Aorta (tissue), 5 donors: ENCODE data around the gene NOB1. TPM values are rescaled to one million over a fixed set of nuclear protein-coding genes. Genes with fewer than 3 reads are reported as not detected.
"Not testable (repeated sequence)": the region's sequence is repeated elsewhere in the genome, so short reads cannot be mapped to it uniquely, and the experiment has no call there.

ENCODE experiments used
- ATAC-seq: fragments of 200-7000 bp; cut with Tn5 transposase; one replicate; pipeline ENCODE4 v1.9.1; 2022; ENCODE audit warnings: moderate library complexity; ENCODE audit not compliant: low FRiP score
- DNase-seq, 2 donors: peaks; one replicate each; pipeline ENCODE4 v3.0.0-alpha.2; 2020
- H3K27ac ChIP-seq, 2 donors: one replicate each; pipeline ENCODE4 v1.5.1; 2013; ENCODE audit warnings: low read length in 2 of 2, mild to moderate bottlenecking in 2 of 2, moderate library complexity in 2 of 2, control low read depth in 1 of 2, inconsistent platforms in 1 of 2, low read depth in 1 of 2
- H3K27me3 ChIP-seq, 2 donors: one replicate each; pipeline ENCODE4 v1.6.1; 2013; ENCODE audit warnings: control low read depth in 1 of 2, low read length in 1 of 2, mild to moderate bottlenecking in 1 of 2, moderate library complexity in 1 of 2; ENCODE audit not compliant: insufficient read depth in 2 of 2, control insufficient read depth in 1 of 2
- H3K36me3 ChIP-seq, 2 donors: one replicate each; pipeline ENCODE4 v1.6.1; 2013; ENCODE audit warnings: control low read depth in 1 of 2, low read length in 1 of 2, mild to moderate bottlenecking in 1 of 2; ENCODE audit not compliant: insufficient read depth in 2 of 2, control insufficient read depth in 1 of 2
- H3K4me1 ChIP-seq, 2 donors: one replicate each; pipeline ENCODE4 v1.6.1; 2013; ENCODE audit warnings: low read length in 2 of 2, control low read depth in 1 of 2, mild to moderate bottlenecking in 1 of 2, moderate library complexity in 1 of 2; ENCODE audit not compliant: insufficient read depth in 2 of 2, control insufficient read depth in 1 of 2
- H3K4me3 ChIP-seq, 2 donors: one replicate each; pipeline ENCODE4 v1.5.1; 2013; ENCODE audit warnings: low read length in 2 of 2, control low read depth in 1 of 2, mild to moderate bottlenecking in 1 of 2
- H3K9me3 ChIP-seq: one replicate; pipeline ENCODE4 v1.6.1; 2013; ENCODE audit warnings: mild to moderate bottlenecking, low read length; ENCODE audit not compliant: control insufficient read depth
- WGBS, 2 donors: extraction: QIAGEN DNeasy Blood & Tissue Kit; methylation state at CpG; one replicate each; pipeline ENCODE4 v1.1.7; 2013; 5-methylcytosine and 5-hydroxymethylcytosine counted together
- intact Hi-C, 2 donors: fragments of 100-400 bp; cut with DNase I; formaldehyde crosslinking; loops; one replicate each; pipeline versions ENCODE4 v1.14.2 to v1.15.0; 2022
- polyA plus RNA-seq, 2 donors: library from polyadenylated mRNA; stranded (reverse); fragments of 200-250 nt; gene quantifications; one replicate each; pipeline ENCODE4 v1.2.3, GENCODE V29; 2013
- total RNA-seq, 2 donors: library from RNA; stranded (reverse); fragmentation: NEBNext Ultra II Directional; extraction: Animal tissue kit (Norgen Biotek cat#: 25700); gene quantifications; one replicate each; pipeline ENCODE4 v1.2.1, GENCODE V29; 2021
- donor health status: healthy with polysubstance abuse.
- donor health status: Bipolar disorder and iron deficiency.
- donor health status: DM: no; HTN: no; CAD: no.
- donor health status: DM: no; HTN: no; CAD: no.
- donor health status: DM: yes; HTN: yes; CAD: no.

NOB1 gene
- total and polyA plus RNA-seq, 4 donors = 29.4 to 38.7 (median 31.5) TPM

DNA sequence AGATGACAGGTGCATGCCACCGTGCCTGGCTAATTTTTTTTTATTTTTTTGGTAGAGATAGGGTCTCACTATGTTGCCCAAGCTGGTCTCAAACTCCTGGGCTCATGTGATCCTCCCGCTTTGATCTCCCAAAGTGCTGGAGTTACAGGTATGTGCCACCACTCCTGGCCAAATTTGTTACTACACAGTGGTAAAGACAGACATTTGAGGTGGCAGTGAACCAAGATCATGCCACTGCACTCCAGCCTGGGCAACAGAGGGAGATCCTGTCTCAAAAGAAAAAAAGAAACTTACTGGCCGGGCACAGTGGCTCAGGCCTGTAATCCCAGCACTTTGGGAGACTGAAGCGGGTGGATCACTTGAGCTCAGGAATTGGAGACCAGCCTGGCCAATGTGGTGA, 25.7 kb downstream of the NOB1 start:
- H3K27me3 ChIP-seq, intact Hi-C loops, H3K9me3 ChIP-seq, H3K4me1 ChIP-seq, H3K36me3 ChIP-seq, H3K4me3 ChIP-seq, ATAC-seq, H3K27ac ChIP-seq: not testable (repeated sequence)
- WGBS, 2 donors = 89 to 90% methylated on average over 4 of the region's 4 CpGs
- peak in 1 of 2 donors; percentile 5 for DNase-seq

DNA sequence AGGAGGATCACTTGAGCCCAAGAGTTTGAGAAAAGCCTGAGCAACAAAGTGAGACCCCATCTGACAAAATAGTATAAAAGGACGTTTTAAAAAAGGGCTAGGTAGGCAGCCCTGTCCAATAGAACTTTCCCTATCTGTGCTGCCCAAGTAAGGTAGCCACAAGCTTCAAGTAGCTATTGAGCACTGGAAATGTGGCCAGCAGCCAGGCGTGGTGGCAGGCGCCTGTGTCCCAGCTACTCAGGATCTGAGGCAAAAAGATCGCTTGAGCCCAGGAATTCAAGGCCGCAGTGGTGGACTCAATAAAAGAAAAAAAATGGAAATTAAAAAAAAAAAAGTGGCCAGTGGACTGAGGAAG, 26.8 kb downstream of the NOB1 start:
- 90 to 93% methylated on average over 5 of the region's 5 CpGs for WGBS, 2 donors
- H3K36me3 ChIP-seq = no peaks in the 10 kb centered on the region
- H3K27ac ChIP-seq = no peak overlapping the region
- H3K4me1 ChIP-seq = peaks cover 0 to 3% of the 10 kb centered on the region in 2 donors
- intact Hi-C loops = loop anchor here in 1 of 2 donors (2.0 kb wide), 1 partner anchor 27 kb away; the partner anchor contains the start of gene NOB1
- no peaks in the 10 kb centered on the region for H3K9me3 ChIP-seq
- no peak for ATAC-seq
- H3K27me3 ChIP-seq = no peaks in the 10 kb centered on the region
- no peak overlapping the region for H3K4me3 ChIP-seq
- peak in 1 of 2 donors; percentile 46 for DNase-seq

DNA sequence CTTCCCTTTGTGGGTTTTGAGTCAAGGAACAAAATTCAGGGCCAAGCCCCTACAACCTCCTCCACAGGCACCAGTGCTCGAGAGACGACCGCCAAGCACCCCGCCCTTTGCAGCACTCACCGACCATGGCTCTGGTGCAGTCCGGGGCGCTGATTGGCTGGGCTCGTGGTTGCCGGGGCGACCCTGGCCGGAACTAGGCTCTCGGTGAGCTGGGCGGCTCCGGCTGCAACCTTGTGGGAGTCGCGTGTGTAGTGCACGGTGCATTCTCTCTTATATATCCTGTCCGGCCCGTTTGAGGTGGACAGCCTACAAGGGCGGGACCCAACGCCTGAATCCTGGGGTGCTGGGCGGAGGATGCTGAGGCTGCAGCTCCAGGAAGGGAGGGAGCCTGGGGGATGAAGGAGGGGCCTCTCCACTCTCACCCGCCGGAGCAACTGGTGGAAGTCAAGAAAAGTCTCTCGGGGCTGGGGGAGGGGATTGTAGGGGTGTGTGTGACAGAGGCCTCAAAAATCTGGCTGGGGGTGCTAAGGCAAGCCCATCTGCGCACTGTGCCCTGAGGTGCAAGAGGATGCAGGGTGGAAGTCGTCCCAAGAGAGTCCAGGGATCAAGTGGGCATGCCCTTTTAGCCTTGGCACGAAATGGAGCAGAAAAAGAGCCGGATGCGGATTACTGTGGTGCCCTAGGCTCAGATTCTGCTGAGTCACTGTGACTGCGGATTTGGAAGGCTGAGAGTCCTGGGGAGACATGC, 28.2 kb downstream of the NOB1 start, which contains the start of gene NQO1:
NQO1 (minus strand) TSS at position 248 of the 748 bp plus-strand sequence; CDS start at position 127, 121 bp downstream.
- H3K4me1 ChIP-seq = peaks cover 0 to 3% of the 10 kb centered on the region in 2 donors
- H3K9me3 ChIP-seq = no peaks in the 10 kb centered on the region
- no peaks in the 10 kb centered on the region for H3K27me3 ChIP-seq
- peak; percentile 96 for ATAC-seq
- no peaks in the 10 kb centered on the region for H3K36me3 ChIP-seq
- WGBS, 2 donors = 0 to 1% methylated on average over 31 of the region's 31 CpGs
- peak within 1 kb of the TSS; percentile 65 to 68 for H3K4me3 ChIP-seq
- intact Hi-C loops = loop anchor here in 1 of 2 donors (2.0 kb wide), 1 partner anchor 28 kb away; the partner anchor contains the start of gene NOB1
- peak within 1 kb of the TSS; percentile 21 to 53 for H3K27ac ChIP-seq
- DNase-seq = peak; percentile 95 to 98

DNA sequence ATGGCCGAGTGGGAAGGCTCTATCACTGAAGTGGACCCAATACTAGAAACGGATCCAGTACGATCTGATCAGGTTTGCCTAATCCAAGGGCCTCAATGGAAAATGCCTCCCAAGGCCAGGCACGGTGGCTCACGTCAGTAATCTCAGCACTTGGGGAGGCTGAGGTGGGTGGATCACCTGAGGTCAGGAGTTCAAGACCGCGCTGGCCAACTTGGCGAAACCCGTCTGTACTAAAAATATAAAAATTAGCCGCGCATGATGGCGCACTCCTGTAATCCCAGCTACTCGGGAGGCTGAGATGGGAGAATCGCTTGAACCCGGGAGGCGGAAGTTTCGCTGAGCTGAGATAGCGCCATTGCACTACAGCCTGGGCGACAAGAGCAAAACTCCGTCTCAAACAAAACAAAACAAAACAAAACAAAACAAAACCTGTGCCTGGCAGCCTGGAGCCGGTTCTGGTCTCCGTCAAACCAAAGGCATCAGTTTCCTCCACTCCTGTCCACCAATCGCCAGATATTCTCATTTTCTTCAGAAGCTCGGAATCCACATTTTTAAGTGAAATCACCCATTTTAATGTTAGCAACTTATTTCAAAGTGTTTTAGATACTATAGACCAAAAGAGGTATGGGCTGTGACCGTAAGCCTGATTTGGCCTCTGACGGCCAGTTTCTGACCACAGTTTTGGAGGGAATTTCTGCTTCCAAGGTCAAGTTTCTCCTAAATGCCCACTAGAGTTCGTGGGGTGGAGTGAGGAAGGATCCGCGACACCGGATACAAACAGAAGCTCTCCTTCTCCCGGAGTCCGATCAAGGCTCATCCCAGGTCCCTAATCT, 29.0 kb downstream of the NOB1 start:
- ATAC-seq (no peak), DNase-seq (peak in 1 of 2 donors; percentile 51)
- Histone ChIP-seq H3K9me3 (no peaks in the 10 kb centered on the region), H3K27ac (peak overlapping the region in 1 of 2 donors; percentile 53), H3K4me3 (peak overlapping the region; percentile 65 to 68), H3K36me3 (no peaks in the 10 kb centered on the region), H3K4me1 (peaks cover 0 to 3% of the 10 kb centered on the region in 2 donors), H3K27me3 (no peaks in the 10 kb centered on the region)
- 64 to 66% methylated on average over 32 of the region's 32 CpGs for WGBS, 2 donors
- intact Hi-C loops = loop anchor here in 1 of 2 donors (2.0 kb wide), 1 partner anchor 29 kb away; the partner anchor contains the start of gene NOB1

DNA sequence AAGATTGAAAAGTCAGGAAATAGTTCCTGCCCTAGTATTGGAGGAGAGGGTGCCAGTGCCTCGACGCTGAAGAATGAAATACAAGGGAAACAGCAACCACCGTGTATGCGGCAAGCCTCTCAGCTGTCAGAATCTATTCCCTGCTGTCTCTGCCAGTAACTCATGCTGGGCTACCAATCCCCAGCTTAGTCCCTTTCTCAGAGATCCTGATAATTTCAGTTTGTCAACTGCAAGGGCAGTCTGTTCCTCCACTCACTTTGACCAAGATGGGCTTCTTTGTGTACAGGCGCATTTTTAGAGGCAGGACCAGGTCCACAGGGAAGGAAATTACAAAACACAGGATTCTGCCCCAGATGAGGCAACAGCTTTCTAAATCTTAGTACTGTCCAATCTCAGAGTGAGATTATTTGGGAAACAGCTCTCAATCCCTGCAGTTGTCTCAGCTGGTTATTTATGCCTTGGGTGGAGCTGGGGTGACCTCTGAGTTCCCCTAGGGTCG, 29.7 kb downstream of the NOB1 start:
- Histone ChIP-seq H3K27ac (peak overlapping the region in 1 of 2 donors; percentile 19), H3K27me3 (no peaks in the 10 kb centered on the region), H3K9me3 (no peaks in the 10 kb centered on the region), H3K4me1 (peaks cover 0 to 3% of the 10 kb centered on the region in 2 donors), H3K4me3 (no peak overlapping the region), H3K36me3 (no peaks in the 10 kb centered on the region)
- WGBS, 2 donors = 59 to 63% methylated on average over 6 of the region's 6 CpGs
- peak in 1 of 2 donors; percentile 27 for DNase-seq
- intact Hi-C loops = no loop called here
- no peak for ATAC-seq

DNA sequence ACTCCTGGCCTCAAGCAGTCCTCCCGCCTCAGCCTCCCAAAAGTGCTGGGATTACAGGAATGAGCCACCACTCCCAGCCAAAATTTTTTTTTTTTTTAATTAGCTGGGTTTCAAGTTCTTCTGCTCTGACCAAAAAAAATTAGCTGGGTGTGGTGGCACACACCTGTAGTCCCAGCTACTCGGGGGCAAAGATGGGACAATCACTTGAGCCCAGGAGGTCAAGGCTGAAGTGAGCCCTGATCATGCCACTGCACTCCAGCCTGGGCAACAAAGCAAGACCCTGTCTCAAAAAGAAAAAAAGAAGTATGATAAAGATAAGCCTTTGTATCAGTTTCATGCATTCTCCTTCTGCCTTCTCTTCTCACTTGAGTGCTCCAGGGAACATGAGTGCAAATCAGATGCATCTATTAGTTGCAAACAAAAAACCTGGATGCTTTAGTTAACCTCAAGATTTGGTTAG, 30.3 kb downstream of the NOB1 start:
- Histone ChIP-seq H3K36me3 (no peaks in the 10 kb centered on the region), H3K9me3 (no peaks in the 10 kb centered on the region), H3K27ac (no peak overlapping the region), H3K4me1 (peaks cover 0 to 3% of the 10 kb centered on the region in 2 donors), H3K27me3 (no peaks in the 10 kb centered on the region), H3K4me3 (no peak overlapping the region)
- intact Hi-C loops = no loop called here
- no peak for ATAC-seq
- DNase-seq = peak in 1 of 2 donors; percentile 9
- 95 to 97% methylated on average over 2 of the region's 2 CpGs for WGBS, 2 donors

DNA sequence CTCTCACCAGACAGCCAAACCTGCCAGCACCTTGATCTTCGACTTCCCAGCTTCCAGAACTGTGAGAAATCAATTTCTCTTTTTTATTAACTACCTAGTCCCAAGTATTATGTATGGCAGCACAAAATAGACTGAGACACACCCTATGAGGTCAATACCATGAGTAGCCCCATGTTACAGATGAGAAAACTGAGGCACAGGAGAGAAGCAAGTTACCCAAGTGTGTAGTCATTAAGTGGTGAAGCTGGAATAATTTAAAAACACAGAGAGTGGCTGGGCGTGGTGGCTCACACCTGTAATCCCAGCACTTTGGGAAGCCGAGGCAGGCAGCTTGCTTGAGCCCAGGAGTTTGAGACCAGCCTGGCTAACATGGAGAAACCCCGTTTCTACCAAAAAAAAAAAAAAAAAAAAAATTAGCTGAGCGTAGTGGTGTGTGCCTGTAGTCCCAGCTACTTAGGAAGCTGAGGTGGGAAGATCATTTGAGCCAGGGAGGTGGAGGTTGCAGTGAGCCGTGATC, 33.2 kb downstream of the NOB1 start:
- ATAC-seq (no peak), DNase-seq (peak in 1 of 2 donors; percentile 13)
- H3K4me1 ChIP-seq = no peaks in the 10 kb centered on the region
- intact Hi-C loops = no loop called here
- H3K27ac ChIP-seq = no peak overlapping the region
- no peak overlapping the region for H3K4me3 ChIP-seq
- no peaks in the 10 kb centered on the region for H3K9me3 ChIP-seq
- 89 to 93% methylated on average over 6 of the region's 6 CpGs for WGBS, 2 donors
- H3K27me3 ChIP-seq = no peaks in the 10 kb centered on the region
- H3K36me3 ChIP-seq = no peaks in the 10 kb centered on the region

DNA sequence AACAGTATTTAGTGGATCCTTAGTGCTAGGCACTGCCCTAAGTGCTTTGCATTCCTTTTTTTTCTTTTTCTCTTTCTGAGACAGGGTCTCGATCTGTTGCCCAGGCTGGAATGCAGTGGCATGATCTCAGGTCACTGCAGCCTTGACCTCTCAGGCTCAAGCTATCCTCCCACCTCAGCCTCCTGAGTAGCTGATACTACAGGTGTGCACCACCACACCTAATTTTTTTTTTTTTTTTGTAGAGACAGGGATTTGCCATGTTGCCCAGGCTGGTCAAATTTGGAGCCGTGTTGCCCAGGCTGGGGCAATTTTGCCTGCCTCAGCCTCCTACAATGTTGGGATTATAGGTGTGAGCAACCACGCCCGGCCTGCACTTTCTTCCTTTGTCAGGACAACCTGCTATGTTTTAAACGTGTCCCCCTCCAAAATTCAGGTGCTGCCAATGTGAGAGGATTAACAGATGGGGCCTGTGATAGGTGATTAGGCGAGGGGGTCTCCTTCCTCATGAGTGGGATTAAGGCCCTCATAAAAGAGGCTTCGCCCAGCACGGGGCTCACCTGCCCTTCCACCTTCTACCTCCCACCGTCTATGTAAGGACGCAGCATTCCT, 33.8 kb downstream of the NOB1 start:
- Histone ChIP-seq H3K9me3 (no peaks in the 10 kb centered on the region), H3K36me3 (no peaks in the 10 kb centered on the region), H3K4me1 (no peaks in the 10 kb centered on the region), H3K4me3 (no peak overlapping the region), H3K27me3 (no peaks in the 10 kb centered on the region), H3K27ac (no peak overlapping the region)
- DNase-seq (peak in 1 of 2 donors; percentile 25), ATAC-seq (no peak)
- 94% methylated on average over 10 of the region's 10 CpGs for WGBS, 2 donors
- intact Hi-C loops = no loop called here
